ENCODE measurements around the gene WBP1L.
A peak's percentile ranks its signal among the peaks of the same experiment; 100 is the strongest.
"Not testable (repeated sequence)": the region's sequence is repeated elsewhere in the genome, so short reads cannot be mapped to it uniquely, and the experiment has no call there.

WBP1L gene

DNA sequence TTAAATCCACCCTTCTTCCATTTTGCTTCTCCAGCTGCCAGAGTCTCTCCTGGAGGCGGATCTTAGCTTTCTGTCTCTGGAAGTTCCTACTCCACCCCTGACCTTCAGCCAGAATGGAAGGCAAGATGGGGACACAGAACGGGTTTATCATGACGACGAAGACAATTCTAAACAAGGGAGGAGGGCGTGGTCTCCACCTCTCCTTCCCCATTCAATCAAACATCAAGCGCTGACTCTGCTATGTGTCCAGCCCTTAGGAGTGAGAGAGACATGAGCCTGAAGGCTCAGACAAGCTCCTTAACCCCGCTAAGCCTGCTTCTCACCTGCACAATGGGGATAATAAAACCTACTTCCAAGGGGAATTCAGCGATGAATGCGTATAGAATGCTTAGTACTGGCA, 90.4 kb downstream of the WBP1L start:
- no peak for DNase-seq (ENCODE audit: low read depth in 2 of 2, low spot score in 1 of 2)

DNA sequence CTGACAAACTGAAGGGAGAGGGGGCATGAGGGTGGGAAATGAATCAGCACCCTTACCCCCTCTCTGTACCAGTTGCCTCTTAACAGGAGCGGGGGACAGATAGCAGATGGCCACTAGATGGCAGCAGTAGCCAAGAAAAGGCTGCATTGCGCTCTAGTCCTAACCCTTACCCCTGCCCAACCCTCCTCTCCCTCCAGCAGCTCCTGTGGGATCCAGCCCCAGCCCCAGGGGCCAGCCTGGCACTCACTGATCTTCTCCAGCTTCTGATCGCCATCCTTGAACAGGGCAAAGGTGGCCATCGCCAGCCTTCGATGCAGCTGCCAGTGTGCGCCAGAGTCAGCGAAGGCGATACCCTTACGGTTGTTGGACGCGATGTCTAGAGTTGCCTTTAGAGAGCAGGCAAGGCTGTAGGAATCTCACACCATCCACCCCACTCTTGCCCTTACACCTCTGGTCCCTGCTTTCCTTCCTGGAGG, 91.3 kb downstream of the WBP1L start:
- DNase-seq (ENCODE audit: low read depth in 2 of 2, low spot score in 1 of 2): peak; percentile 53 to 57

DNA sequence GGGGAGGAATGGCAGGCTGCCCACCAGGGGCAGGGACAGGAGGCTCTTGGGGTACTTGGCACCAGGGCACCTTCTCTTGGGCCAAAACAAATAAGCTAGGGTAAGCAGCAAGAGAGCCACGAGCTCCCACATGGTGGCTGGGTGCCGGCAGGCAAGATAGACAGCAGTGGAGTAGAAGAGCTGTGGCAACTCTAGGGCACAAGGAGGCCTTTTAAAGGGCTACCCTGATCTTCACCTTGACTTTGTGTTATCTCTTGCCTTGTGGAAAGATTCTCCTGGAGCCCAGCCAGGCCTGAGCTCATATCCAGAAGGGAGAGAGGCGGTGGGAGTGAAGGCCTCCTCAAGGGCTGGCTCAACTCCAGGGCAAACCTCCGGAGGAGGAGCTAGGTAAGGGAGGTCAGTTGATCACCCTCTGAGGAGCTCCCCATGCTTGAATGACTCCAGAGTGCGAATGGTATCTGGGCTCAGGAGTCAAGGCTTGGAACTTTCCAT, 93.5 kb downstream of the WBP1L start, which contains the start of gene CYP17A1:
TSS of gene CYP17A1 (minus strand) at position 184 of the 492 bp plus-strand sequence. CDS start at position 132, 52 bp downstream.
- DNase-seq (ENCODE audit: low read depth in 2 of 2, low spot score in 1 of 2): no peak

DNA sequence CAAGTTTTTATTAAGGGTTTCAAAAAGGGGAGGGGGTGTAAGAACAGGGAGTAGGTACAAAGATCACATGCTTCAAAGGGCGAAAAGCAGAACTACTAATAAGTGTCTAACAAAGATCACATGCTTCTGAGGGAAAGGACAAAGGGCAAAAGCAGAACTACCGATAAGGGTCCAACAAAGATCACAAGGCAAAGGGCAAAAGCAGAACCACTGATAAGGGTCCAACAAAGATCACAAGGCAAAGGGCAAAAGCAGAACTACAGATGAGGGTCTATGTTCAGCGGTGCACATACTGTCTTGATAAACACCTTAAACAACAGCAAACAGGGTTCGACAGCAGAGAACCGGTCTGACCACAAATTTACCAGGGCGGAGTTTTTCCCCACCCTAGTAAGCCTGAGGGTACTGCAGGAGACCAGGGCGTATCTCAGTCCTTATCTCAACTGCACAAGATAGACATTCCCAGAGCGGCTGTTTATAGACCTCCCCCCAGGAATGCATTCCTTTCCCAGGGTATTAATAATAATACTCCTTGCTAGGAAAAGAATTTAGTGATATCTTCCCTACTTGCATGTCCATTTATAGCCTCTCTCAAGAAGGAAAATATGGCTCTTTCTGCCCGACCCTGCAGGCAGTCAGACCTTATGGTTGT, 94.7 kb downstream of the WBP1L start:
- DNase-seq (ENCODE audit: low read depth in 2 of 2, low spot score in 1 of 2): not testable (repeated sequence)

DNA sequence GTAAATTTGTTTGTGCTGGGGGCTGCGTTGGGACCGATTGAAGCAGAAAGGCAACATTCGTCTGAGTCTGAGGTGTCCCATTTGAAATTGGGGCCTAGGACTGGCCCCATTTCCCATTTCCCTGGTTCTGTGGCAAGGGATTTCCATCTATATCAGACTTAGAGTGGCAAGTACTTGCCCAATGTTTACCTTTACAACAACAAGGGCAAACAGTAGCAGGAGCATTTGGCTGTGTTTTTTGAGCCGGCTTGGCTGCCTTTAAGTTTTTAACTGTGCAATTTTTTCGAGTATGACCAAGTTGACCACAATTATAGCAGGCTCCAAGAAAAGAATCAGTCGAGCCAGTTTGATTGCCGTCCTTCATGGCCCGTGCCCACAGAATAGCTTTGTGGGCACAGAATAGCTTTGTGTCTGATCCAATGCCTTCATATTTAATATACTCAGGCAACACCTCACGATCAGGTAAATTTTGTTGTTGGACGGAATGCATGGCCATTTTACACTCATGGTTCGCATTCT, 98.1 kb downstream of the WBP1L start:
- DNase-seq (ENCODE audit: low read depth in 2 of 2, low spot score in 1 of 2): no peak

DNA sequence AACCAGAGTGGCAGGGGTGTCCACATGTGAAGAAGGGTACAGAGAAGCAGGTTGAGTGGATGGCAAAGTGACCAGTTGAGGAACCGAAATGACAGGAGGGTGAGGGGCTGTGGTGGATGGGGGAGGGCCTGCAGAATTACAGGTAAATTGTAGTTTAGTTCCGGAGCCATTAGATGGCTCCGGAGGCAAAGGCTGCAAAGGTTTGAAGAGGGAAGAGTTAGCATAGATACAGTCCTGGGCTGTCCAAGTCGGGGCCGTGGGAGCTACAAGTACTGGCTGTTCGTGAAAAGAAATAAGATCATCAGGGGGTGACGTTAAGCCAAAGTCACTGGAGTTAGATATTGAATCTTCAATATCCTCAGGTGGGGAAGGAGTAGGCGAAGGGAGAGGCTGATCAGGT, 99.4 kb downstream of the WBP1L start:
- DNase-seq (ENCODE audit: low read depth in 2 of 2, low spot score in 1 of 2): not testable (repeated sequence)

DNA sequence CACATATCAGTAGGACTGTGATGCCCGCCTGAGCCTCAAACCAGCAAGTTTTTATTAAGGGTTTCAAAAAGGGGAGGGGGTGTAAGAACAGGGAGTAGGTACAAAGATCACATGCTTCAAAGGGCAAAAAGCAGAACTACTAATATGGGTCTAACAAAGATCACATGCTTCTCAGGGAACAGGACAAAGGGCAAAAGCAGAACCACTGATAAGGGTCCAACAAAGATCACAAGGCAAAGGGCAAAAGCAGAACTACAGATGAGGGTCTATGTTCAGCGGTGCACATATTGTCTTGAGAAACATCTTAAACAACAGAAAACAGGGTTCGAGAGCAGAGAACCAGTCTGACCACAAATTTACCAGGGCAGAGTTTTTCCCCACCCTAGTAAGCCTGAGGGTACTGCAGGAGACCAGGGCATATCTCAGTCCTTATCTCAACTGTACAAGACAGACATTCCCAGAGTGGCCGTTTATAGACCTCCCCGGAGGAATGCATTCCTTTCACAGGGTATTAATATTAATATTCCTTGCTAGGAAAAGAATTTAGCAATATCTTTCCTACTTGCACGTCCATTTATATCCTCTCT, 100.5 kb downstream of the WBP1L start:
- not testable (repeated sequence) for DNase-seq (ENCODE audit: low read depth in 2 of 2, low spot score in 1 of 2)

DNA sequence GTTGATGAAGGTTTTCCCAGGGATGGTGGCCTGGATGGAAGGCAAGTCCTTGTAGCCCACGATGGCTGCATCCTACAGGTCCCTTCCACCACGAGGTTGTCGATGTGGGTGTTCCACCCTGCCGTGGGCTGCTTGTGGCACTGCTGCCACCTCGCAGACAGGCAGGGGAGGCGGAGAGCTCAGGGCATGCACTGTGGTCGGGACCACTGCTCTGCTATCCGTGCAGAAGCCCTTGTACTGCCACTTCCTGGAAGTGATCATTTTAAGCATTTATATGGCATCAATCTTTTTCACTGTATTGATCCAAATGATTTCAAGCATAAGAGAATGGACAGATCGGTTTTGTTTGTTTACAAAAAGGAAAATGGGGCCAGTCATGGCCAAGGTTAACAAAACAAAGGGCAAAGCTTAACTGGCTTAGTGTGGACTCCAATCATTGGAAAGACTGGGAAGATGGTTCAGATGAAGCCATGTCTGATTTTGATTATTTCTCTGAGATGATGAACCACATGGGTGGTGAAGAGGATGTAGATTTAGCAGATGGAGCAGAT, 101.7 kb downstream of the WBP1L start:
- DNase-seq (ENCODE audit: low read depth in 2 of 2, low spot score in 1 of 2): no peak

DNA sequence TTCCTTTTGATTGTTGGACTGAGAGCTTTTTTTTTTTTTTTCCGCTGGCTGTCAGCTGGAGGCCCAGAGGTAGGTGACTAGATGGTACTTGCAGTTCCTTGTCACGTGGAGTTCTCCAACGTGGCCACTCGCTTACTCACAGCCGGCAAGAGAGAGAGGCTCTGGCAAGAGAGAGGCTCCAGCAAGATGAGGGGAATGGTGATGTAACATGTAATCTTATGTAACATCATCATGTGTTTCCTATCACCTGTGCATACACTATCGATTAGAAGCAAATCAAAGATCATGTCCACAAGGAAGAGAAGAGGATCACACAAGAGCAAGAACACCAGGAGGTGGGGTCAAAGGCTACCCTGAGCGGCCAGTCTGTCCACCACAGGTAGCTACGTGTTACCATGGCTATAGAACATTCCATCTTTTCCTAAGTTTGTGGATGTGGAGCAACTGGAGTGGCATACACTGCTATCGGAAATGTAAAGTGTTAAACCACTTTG, 106.3 kb downstream of the WBP1L start:
- no peak for DNase-seq (ENCODE audit: low read depth in 2 of 2, low spot score in 1 of 2)

DNA sequence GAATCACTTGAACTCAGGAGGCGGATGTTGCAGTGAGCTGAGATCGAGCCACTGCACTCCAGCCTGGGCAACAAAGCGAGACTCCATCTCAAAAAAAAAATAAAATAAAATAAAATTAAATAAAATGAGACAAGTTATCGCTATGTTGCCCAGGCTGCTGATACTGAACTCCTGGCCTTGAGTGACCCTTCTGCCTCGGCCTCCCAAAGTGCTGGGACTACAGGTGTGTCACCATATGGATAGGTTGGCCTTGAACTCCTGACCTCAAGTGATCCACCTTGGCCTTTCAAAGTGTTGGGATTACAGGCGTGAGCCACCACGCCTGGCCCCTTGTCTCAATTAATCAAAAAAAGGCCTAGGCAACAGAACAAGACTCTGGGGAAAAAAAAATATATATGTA, 109.5 kb downstream of the WBP1L start:
- not testable (repeated sequence) for DNase-seq (ENCODE audit: low read depth in 2 of 2, low spot score in 1 of 2)

DNA sequence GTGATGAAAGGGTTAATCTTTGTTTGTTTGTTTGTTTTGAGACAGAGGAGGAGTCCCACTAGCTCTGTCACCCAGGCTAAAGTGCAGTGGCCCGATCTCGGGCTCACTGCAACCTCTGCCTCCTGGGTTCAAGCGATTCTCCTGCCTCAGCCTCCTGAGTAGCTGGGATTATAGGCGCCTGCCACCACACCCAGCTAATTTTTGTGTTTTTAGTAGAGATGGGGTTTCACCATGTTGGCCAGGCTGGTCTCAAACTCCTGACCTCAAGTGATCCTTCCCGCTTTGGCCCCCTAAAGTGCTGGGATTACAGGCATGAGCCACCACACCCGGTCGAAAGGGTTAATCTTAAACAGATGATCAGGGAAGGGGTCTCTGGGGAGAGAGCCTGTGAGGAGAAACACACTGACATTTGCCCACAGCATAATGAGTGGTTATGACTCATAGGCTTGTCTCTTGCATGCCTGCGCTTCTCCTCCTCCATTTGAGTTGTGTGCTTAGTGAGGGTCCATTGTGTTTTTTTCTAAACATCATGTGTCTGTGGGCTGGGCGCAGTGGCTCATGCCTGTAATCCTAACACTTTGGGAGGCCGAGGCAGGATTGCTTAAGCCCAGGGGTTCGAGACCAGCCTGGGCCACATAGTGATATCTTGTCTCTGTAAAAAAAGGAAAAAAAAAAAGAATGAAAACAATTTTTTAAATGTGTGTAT, 112.1 kb downstream of the WBP1L start:
- not testable (repeated sequence) for DNase-seq (ENCODE audit: low read depth in 2 of 2, low spot score in 1 of 2)

DNA sequence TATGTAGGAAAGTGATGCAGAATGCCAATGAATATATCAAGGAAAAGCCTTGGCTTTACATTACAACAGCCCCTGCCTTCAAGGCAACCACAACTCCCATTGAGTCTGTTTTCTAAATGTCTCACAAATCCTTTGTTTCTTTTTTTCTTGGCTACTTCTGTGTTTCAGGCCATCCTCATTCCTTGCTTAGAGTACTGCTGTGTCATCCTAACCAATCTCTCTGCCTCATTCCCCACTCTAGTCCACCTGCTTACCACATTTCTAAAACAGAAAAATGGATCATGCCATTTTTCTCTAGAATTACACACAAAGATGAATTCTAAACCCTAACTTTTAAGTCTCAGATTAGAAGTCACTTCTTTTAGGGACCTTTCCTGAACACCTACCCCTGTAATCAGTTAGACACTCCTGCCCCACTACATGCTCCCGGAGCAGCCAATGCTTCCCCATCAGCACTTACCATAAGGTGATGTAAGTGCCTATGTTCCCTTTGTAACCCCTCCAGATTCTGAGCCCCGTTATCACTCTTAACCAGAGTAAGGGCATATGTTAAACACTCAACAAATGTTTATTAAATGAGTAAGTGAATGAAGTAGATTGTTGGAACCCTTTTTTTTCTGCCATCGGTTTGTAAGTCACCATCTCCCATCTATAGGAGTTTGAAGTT, 113.1 kb downstream of the WBP1L start:
- DNase-seq (ENCODE audit: low read depth in 2 of 2, low spot score in 1 of 2): no peak

DNA sequence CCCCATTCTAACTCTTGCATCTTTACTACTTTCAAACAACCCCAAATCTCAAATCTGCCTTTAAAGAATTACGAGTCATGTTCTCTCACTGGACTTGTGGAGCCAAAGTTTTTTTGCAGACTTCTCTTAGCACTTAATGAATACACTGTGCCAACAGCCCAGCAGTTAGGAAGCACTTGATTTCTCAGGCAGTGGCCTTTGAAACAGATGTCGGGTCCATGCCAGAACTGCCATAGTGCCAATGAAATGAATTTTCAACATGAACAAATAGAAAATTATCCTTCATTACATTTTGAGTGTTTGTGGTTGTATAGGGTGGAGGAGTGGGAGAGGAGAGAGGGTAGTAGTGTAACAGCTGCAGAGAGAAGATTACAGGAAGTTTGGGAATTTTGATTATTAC, 116.2 kb downstream of the WBP1L start:
- no peak for DNase-seq (ENCODE audit: low read depth in 2 of 2, low spot score in 1 of 2)

DNA sequence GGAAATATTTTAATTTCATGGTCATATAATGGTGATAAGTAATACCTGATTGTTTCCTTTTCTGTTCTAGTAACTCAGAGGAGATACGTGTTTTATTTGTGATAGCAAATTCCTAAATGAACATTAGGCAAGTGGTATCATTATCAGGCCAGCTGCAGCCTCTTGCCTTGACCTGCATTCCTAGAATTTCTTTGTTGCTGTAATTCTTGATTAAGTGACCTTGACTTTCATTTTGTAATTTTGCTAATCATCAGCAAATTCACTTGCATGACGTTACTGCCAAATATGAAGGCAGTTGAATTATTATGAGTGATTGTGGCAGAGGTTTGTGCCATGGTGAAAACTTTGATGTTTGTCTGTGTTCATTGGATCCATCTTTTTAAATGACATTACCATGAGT, 119.9 kb downstream of the WBP1L start:
- no peak for DNase-seq (ENCODE audit: low read depth in 2 of 2, low spot score in 1 of 2)

DNA sequence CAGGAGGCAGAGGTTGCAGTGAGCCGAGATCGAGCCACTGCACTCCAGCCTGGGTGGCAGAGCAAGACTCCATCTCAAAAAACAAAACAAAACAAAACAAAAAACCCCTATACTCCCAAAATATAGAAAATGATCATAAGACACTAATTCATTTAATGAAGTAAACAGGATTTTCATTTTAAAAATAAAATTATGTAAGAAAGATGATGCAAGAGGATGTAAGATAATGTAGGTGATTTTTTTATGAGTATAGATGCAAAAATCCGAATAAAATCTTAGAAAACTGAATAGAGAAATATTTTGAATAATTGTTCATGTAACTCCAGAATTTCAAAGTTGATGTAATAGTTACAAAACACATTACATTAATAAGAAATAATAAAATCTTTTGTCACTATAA, 121.9 kb downstream of the WBP1L start:
- DNase-seq (ENCODE audit: low read depth in 2 of 2, low spot score in 1 of 2): no peak

Measured in stimulated activated CD8-positive, alpha-beta memory T cell treated with anti-CD3 and anti-CD28 coated beads, Interleukin-4, amount 100 ng/mL, for 1 hour (primary cell).